GM21447 (cell line): Measurements from ENCODE around the gene RGL1.

ENCODE experiments used
- ATAC-seq: cut with Tn5 transposase; IDR thresholded peaks from one replicate; pipeline ENCODE4 v1.9.1; 2021; ENCODE audit not compliant: unreplicated experiment

The RGL1 gene

GRCh38 chr1:183886083-183886828, 81.3 kb downstream of the RGL1 start:
- no peak for ATAC-seq

GRCh38 chr1:183886853-183887252, 81.9 kb downstream of the RGL1 start:
- ATAC-seq, result no peak

- ATAC-seq, result no peak
Observed at GRCh38 chr1:183887826-183888819, 83.2 kb downstream of the RGL1 start.

GRCh38 chr1:183889095-183889494, 84.2 kb downstream of the RGL1 start:
- ATAC-seq, result no peak

GRCh38 chr1:183891158-183891856, 86.4 kb downstream of the RGL1 start:
- ATAC-seq, result peak; percentile 82

GRCh38 chr1:183892351-183892793, 87.5 kb downstream of the RGL1 start:
- ATAC-seq, result no peak

GRCh38 chr1:183893561-183894289, 88.8 kb downstream of the RGL1 start:
- ATAC-seq, result no peak

GRCh38 chr1:183894290-183894565, 89.3 kb downstream of the RGL1 start:
- no peak for ATAC-seq

- no peak for ATAC-seq
Observed at GRCh38 chr1:183896466-183897048, 91.6 kb downstream of the RGL1 start.

GRCh38 chr1:183898001-183898396, 93.1 kb downstream of the RGL1 start:
- ATAC-seq, result no peak

GRCh38 chr1:183898610-183899009, 93.7 kb downstream of the RGL1 start:
- ATAC-seq, result no peak

GRCh38 chr1:183901748-183902330, 96.9 kb downstream of the RGL1 start:
- no peak for ATAC-seq

GRCh38 chr1:183903101-183903500, 98.2 kb downstream of the RGL1 start:
- ATAC-seq, result no peak

GRCh38 chr1:183905508-183906113, 100.7 kb downstream of the RGL1 start:
- no peak for ATAC-seq

- ATAC-seq, result no peak
Observed at GRCh38 chr1:183907070-183907469, 102.2 kb downstream of the RGL1 start.

GRCh38 chr1:183908079-183908478, 103.2 kb downstream of the RGL1 start:
- ATAC-seq, result no peak

- no peak for ATAC-seq
Observed at GRCh38 chr1:183909672-183910071, 104.8 kb downstream of the RGL1 start.

GRCh38 chr1:183910845-183911244, 105.9 kb downstream of the RGL1 start:
- no peak for ATAC-seq

- ATAC-seq, result peak; percentile 79
Observed at GRCh38 chr1:183911285-183911684, 106.4 kb downstream of the RGL1 start.
